ENCODE data around the gene SIPA1L3. TPM values are rescaled to one million over a fixed set of nuclear protein-coding genes. Genes with fewer than 3 reads are reported as not detected.

Gene SIPA1L3
- total and polyA plus RNA-seq, 9 of the 15 experiments (the other 6 are each of a cell fraction or from before 2014, with no cell fraction given): 0.01 to 6.1 (median 2.5) TPM

DNA sequence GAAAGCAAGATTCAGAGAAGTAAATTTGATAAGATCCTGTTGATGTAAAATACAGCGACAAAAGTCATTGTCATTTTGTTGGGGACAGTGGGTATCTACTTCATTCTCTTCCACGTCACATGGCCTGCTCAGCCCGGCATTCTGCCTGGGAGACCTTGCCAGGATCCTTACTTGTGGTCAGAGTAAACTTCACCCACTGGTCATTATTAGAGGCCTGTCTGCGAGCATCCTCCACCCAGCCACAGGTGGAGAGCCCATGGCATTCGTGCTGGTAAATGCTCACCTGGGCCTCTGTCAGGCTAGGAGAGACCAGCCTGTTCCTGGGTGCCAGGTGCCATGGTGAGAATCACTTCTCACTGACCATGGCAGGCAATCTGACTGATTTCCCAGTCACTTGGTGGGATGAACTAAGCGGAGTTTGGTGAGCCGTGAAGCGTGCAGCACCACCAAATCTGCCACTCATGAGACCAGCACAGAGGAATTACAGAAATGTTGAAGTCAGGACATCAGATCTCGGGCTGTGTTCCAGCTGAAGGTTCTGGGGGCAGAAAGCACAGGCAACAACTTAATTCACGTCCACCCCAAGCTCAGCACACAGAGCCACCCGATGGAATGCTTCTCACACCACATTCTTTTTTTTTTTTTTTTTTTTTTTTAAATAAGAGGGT lies 107.0 kb downstream of the SIPA1L3 start:
- in situ Hi-C loops (cut with MboI) (no loop called here), intact Hi-C loops (cut with micrococcal nuclease) (no loop called here)
- no peak overlapping the region for H3K9ac ChIP-seq (ENCODE audit: insufficient read depth in 1 of 2, low read depth in 2 of 2, low read length in 2 of 2)
- FAIRE-seq: no peak
- H3K27me3 ChIP-seq (ENCODE audit: control insufficient read depth in 2 of 2, insufficient read depth in 2 of 2, low read length in 2 of 2): peaks cover 0 to 7% of the 10 kb centered on the region in 2 experiments; a peak in 2 of 5 replicates
- no peaks in the 10 kb centered on the region for H3K9me1 ChIP-seq (ENCODE audit: control insufficient read depth, insufficient read depth, low read length)
- no peak for DNase-seq (ENCODE audit: extremely low read depth in 1 of 4, low spot score in 3 of 4)
- no peak overlapping the region for H3K4me3 ChIP-seq
- 21% methylated on average over 11 of the region's 11 CpGs for WGBS (ENCODE audit: insufficient coverage, low coverage, missing lambda C conversion rate)
- ATAC-seq: no peak
- ChIA-PET POLR2A (interaction anchor here (0.8 kb wide), 1 partner anchor 10 kb away, joined by 3 read pairs; no protein-coding TSS in a partner anchor), CTCF (ENCODE audit: low intra/inter-chr PET ratio) (no interaction called here)
- H3K9me3 ChIP-seq (replicated peaks; ENCODE audit: control insufficient read depth, insufficient read depth, low read depth, low read length): no peaks in the 10 kb centered on the region
- no peak overlapping the region for H2AFZ ChIP-seq (ENCODE audit: low read depth, low read length)
- BruUV-seq (replicated peaks): no TSS peak
- no peak overlapping the region for H3K4me2 ChIP-seq (ENCODE audit: insufficient read depth, low read length)
- no peak for TF ChIP-seq ZBTB7A (IDR thresholded peaks at IDR 0.05; ENCODE audit: borderline replicate concordance, control insufficient read depth, low read depth, low read length)
- TF ChIP-seq TOE1 (IDR thresholded peaks at IDR 0.05; ENCODE audit: borderline replicate concordance): no peak
- TF ChIP-seq TOE1 (CRISPR knock-in tag; IDR thresholded peaks at IDR 0.05; ENCODE audit: borderline replicate concordance, low read depth): no peak
- no peak for TF ChIP-seq ARID1B (IDR thresholded peaks at IDR 0.05)
- no peaks in the 10 kb centered on the region for H3K4me1 ChIP-seq (replicated peaks in 1 of 2; ENCODE audit: control insufficient read depth in 2 of 2, insufficient read depth in 2 of 2, low read length in 2 of 2)
- H3K27ac ChIP-seq (ENCODE audit: extremely low read depth, low read depth, low read length): no peak overlapping the region
- H3K36me3 ChIP-seq (ENCODE audit: control insufficient read depth, insufficient read depth, low read length): no peaks in the 10 kb centered on the region
- H3K79me2 ChIP-seq (ENCODE audit: control insufficient read depth, insufficient read depth, low read length): no peaks in the 10 kb centered on the region
- no peaks in the 10 kb centered on the region for H4K20me1 ChIP-seq (replicated peaks; ENCODE audit: control insufficient read depth, insufficient read depth, low read length)

DNA sequence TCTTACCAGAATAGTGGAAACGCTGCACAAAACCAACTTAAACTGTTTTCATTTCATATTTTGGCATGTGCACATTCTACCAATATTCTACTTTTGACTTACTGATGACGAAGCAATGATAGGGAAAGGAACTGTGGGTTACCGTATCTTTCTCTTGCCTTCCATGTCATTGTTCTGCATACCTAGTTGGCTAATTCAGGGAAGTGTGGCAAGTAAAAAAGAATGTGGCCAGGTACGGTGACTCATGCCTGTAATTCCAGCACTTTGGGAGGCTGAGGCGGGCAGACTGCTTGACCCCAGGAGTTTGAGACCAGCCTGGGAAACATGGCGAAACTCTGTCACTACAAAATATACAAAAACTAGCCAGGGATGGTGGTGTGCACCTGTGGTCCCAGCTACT lies 108.2 kb downstream of the SIPA1L3 start:
- no peak overlapping the region for H2AFZ ChIP-seq (ENCODE audit: low read depth, low read length)
- intact Hi-C loops (cut with micrococcal nuclease) (no loop called here), in situ Hi-C loops (cut with MboI) (no loop called here)
- no peaks in the 10 kb centered on the region for H3K79me2 ChIP-seq (ENCODE audit: control insufficient read depth, insufficient read depth, low read length)
- CTCF ChIA-PET (ENCODE audit: low intra/inter-chr PET ratio): no interaction called here
- BruUV-seq (replicated peaks): no TSS peak
- no peaks in the 10 kb centered on the region for H3K36me3 ChIP-seq (ENCODE audit: control insufficient read depth, insufficient read depth, low read length)
- no peak overlapping the region for H3K27ac ChIP-seq (ENCODE audit: extremely low read depth, low read depth, low read length)
- no peak overlapping the region for H3K4me3 ChIP-seq
- no peak for DNase-seq (ENCODE audit: extremely low read depth in 1 of 4, low spot score in 3 of 4)
- H3K4me1 ChIP-seq (replicated peaks in 1 of 2; ENCODE audit: control insufficient read depth in 2 of 2, insufficient read depth in 2 of 2, low read length in 2 of 2): no peaks in the 10 kb centered on the region
- no peaks in the 10 kb centered on the region; a peak in 3 of 5 replicates for H3K27me3 ChIP-seq (ENCODE audit: control insufficient read depth in 2 of 2, insufficient read depth in 2 of 2, low read length in 2 of 2)
- no peak overlapping the region for H3K4me2 ChIP-seq (ENCODE audit: insufficient read depth, low read length)
- no peak for TF ChIP-seq ETS2 (tag; IDR thresholded peaks at IDR 0.05; ENCODE audit: borderline replicate concordance, poor library complexity, severe bottlenecking)
- 26% methylated on average over 6 of the region's 6 CpGs for WGBS (ENCODE audit: insufficient coverage, low coverage, missing lambda C conversion rate)
- no peak for ATAC-seq
- H3K9me3 ChIP-seq (replicated peaks; ENCODE audit: control insufficient read depth, insufficient read depth, low read depth, low read length): no peaks in the 10 kb centered on the region
- H4K20me1 ChIP-seq (replicated peaks; ENCODE audit: control insufficient read depth, insufficient read depth, low read length): no peaks in the 10 kb centered on the region
- POLR2A ChIA-PET: interaction anchor here (0.8 kb wide), 1 partner anchor 9 kb away, joined by 3 read pairs; no protein-coding TSS in a partner anchor
- FAIRE-seq: no peak
- H3K9ac ChIP-seq (ENCODE audit: insufficient read depth in 1 of 2, low read depth in 2 of 2, low read length in 2 of 2): no peak overlapping the region
- no peaks in the 10 kb centered on the region for H3K9me1 ChIP-seq (ENCODE audit: control insufficient read depth, insufficient read depth, low read length)

Measured in K562 (cell line).